Activated CD4-positive, alpha-beta T cell treated with anti-CD3 and anti-CD28 coated beads, Interleukin-2, amount 10 ng/mL, durations not matched to agents 24 days and 14 days (primary cell): ENCODE measurements around the gene KLHL42. TPM values are rescaled to one million over a fixed set of nuclear protein-coding genes. Genes with fewer than 3 reads are reported as not detected.

ENCODE experiments used
- DNase-seq: peaks from one replicate; pipeline ENCODE4 v3.0.0; 2022
- H3K27ac Mint-ChIP-seq: one replicate; pipeline ENCODE4 v1.8.0; 2022; ENCODE audit warnings: mild to moderate bottlenecking, mixed read lengths
- H3K27me3 Mint-ChIP-seq: one replicate; pipeline ENCODE4 v1.8.0; 2022; ENCODE audit warnings: mixed read lengths
- H3K36me3 Mint-ChIP-seq: one replicate; pipeline ENCODE4 v1.8.0; 2022; ENCODE audit warnings: low read depth, mild to moderate bottlenecking, mixed read lengths
- H3K4me1 Mint-ChIP-seq: one replicate; pipeline ENCODE4 v1.8.0; 2021; ENCODE audit warnings: mixed read lengths
- H3K4me3 Mint-ChIP-seq: one replicate; pipeline ENCODE4 v1.8.0; 2022; ENCODE audit warnings: mild to moderate bottlenecking, moderate library complexity, mixed read lengths
- H3K9me3 Mint-ChIP-seq: one replicate; pipeline ENCODE4 v1.8.0; 2021; ENCODE audit warnings: mixed read lengths
- intact Hi-C: fragments of 100-400 bp; cut with micrococcal nuclease; formaldehyde crosslinking; loops from one replicate; pipeline ENCODE4 v1.15.1; 2023
- total RNA-seq: library from RNA; stranded (reverse); gene quantifications from 2 replicates; pipeline ENCODE4 v1.2.3, GENCODE V29; 2022

Gene KLHL42
- total RNA-seq, 1 donor from 2014 or later, result 13.6 TPM

GRCh38 chr12:27766587-27766986 is 13.4 kb upstream of the KLHL42 start:
- intact Hi-C loops, result no loop called here
- H3K9me3 Mint-ChIP-seq, result no peaks in the 10 kb centered on the region
- H3K4me3 Mint-ChIP-seq, result no peak overlapping the region
- peaks cover 15% of the 10 kb centered on the region for H3K4me1 Mint-ChIP-seq
- H3K36me3 Mint-ChIP-seq, result peaks cover 4% of the 10 kb centered on the region
- H3K27me3 Mint-ChIP-seq, result peaks cover 6% of the 10 kb centered on the region
- H3K27ac Mint-ChIP-seq, result no peak overlapping the region
- no peak for DNase-seq

- Mint-ChIP-seq H3K4me3 (no peak overlapping the region), H3K27me3 (peaks cover 8% of the 10 kb centered on the region), H3K27ac (no peak overlapping the region), H3K9me3 (no peaks in the 10 kb centered on the region), H3K4me1 (peaks cover 6% of the 10 kb centered on the region), H3K36me3 (no peaks in the 10 kb centered on the region)
- intact Hi-C loops, result no loop called here
- DNase-seq, result no peak
These were observed 10.8 kb upstream of the KLHL42 start for GRCh38 chr12:27769142-27769673.

- no peaks in the 10 kb centered on the region for H3K9me3 Mint-ChIP-seq
- no peak overlapping the region for H3K27ac Mint-ChIP-seq
- peaks cover 8% of the 10 kb centered on the region for H3K27me3 Mint-ChIP-seq
- H3K4me3 Mint-ChIP-seq, result no peak overlapping the region
- peaks cover 4% of the 10 kb centered on the region for H3K4me1 Mint-ChIP-seq
- intact Hi-C loops, result no loop called here
- no peak for DNase-seq
- H3K36me3 Mint-ChIP-seq, result no peaks in the 10 kb centered on the region
These were observed 8.3 kb upstream of the KLHL42 start for GRCh38 chr12:27771481-27772327.

- H3K9me3 Mint-ChIP-seq, result no peaks in the 10 kb centered on the region
- H3K36me3 Mint-ChIP-seq, result no peaks in the 10 kb centered on the region
- intact Hi-C loops, result no loop called here
- H3K4me3 Mint-ChIP-seq, result no peak overlapping the region
- peaks cover 4% of the 10 kb centered on the region for H3K4me1 Mint-ChIP-seq
- no peak for DNase-seq
- H3K27ac Mint-ChIP-seq, result no peak overlapping the region
- H3K27me3 Mint-ChIP-seq, result peaks cover 14% of the 10 kb centered on the region
These were observed 7.5 kb upstream of the KLHL42 start for GRCh38 chr12:27772328-27773049.

- DNase-seq, result no peak
- Mint-ChIP-seq H3K27me3 (peaks cover 23% of the 10 kb centered on the region), H3K27ac (no peak overlapping the region), H3K36me3 (peaks cover 9% of the 10 kb centered on the region), H3K4me3 (no peak overlapping the region), H3K4me1 (peaks cover 20% of the 10 kb centered on the region), H3K9me3 (no peaks in the 10 kb centered on the region)
- intact Hi-C loops, result loop anchor here (5.0 kb wide), 1 partner anchor 45 kb away; no protein-coding TSS in a partner anchor
These were observed 2.9 kb upstream of the KLHL42 start for GRCh38 chr12:27777141-27777540.

- H3K27ac Mint-ChIP-seq, result no peak overlapping the region
- peaks cover 16% of the 10 kb centered on the region for H3K36me3 Mint-ChIP-seq
- no peaks in the 10 kb centered on the region for H3K9me3 Mint-ChIP-seq
- peak overlapping the region; percentile 43 for H3K4me3 Mint-ChIP-seq
- peaks cover 23% of the 10 kb centered on the region for H3K27me3 Mint-ChIP-seq
- no peak for DNase-seq
- intact Hi-C loops, result loop anchor here (2.0 to 5.0 kb wide), 2 partner anchors 13 to 46 kb away; no protein-coding TSS in a partner anchor
- H3K4me1 Mint-ChIP-seq, result peaks cover 25% of the 10 kb centered on the region
These were observed 1.8 kb upstream of the KLHL42 start for GRCh38 chr12:27778206-27778605.

- intact Hi-C loops, result loop anchor here (2.0 to 5.0 kb wide), 2 partner anchors 15 to 47 kb away; no protein-coding TSS in a partner anchor
- H3K4me1 Mint-ChIP-seq, result peaks cover 25% of the 10 kb centered on the region
- DNase-seq, result no peak
- H3K27me3 Mint-ChIP-seq, result peaks cover 20% of the 10 kb centered on the region
- no peaks in the 10 kb centered on the region for H3K9me3 Mint-ChIP-seq
- H3K36me3 Mint-ChIP-seq, result peaks cover 18% of the 10 kb centered on the region
- H3K4me3 Mint-ChIP-seq, result peak overlapping the region; percentile 73
- peak overlapping the region; percentile 61 for H3K27ac Mint-ChIP-seq
These were observed 565 bp upstream of the KLHL42 start for GRCh38 chr12:27779416-27779919.

- H3K36me3 Mint-ChIP-seq, result peaks cover 26% of the 10 kb centered on the region
- DNase-seq, result no peak
- peak overlapping the region; percentile 82 for H3K27ac Mint-ChIP-seq
- H3K4me1 Mint-ChIP-seq, result peaks cover 30% of the 10 kb centered on the region
- no peaks in the 10 kb centered on the region for H3K9me3 Mint-ChIP-seq
- peak overlapping the region; percentile 84 for H3K4me3 Mint-ChIP-seq
- intact Hi-C loops, result loop anchor here (1.0 to 2.0 kb wide), 2 partner anchors 22 to 41 kb away; no protein-coding TSS in a partner anchor
- H3K27me3 Mint-ChIP-seq, result peaks cover 20% of the 10 kb centered on the region
These were observed 777 bp downstream of the KLHL42 start for GRCh38 chr12:27780612-27781408.

GRCh38 chr12:27781680-27782079 is 1.6 kb downstream of the KLHL42 start:
- Mint-ChIP-seq H3K27me3 (peaks cover 20% of the 10 kb centered on the region), H3K4me3 (peak overlapping the region; percentile 84), H3K27ac (no peak overlapping the region), H3K36me3 (peaks cover 26% of the 10 kb centered on the region), H3K4me1 (peaks cover 36% of the 10 kb centered on the region), H3K9me3 (no peaks in the 10 kb centered on the region)
- no peak for DNase-seq
- intact Hi-C loops, result loop anchor here (2.0 kb wide), 1 partner anchor 21 kb away; no protein-coding TSS in a partner anchor

GRCh38 chr12:27782481-27782880 is 2.4 kb downstream of the KLHL42 start:
- no peaks in the 10 kb centered on the region for H3K9me3 Mint-ChIP-seq
- H3K4me3 Mint-ChIP-seq, result peak overlapping the region; percentile 84
- intact Hi-C loops, result no loop called here
- H3K27me3 Mint-ChIP-seq, result peaks cover 15% of the 10 kb centered on the region
- H3K36me3 Mint-ChIP-seq, result peaks cover 26% of the 10 kb centered on the region
- H3K4me1 Mint-ChIP-seq, result peaks cover 36% of the 10 kb centered on the region
- DNase-seq, result no peak
- no peak overlapping the region for H3K27ac Mint-ChIP-seq

GRCh38 chr12:27785882-27786570 is 6.0 kb downstream of the KLHL42 start:
- H3K27ac Mint-ChIP-seq, result peak overlapping the region; percentile 53
- no peak for DNase-seq
- no peaks in the 10 kb centered on the region for H3K9me3 Mint-ChIP-seq
- intact Hi-C loops, result no loop called here
- H3K4me3 Mint-ChIP-seq, result no peak overlapping the region
- no peaks in the 10 kb centered on the region for H3K27me3 Mint-ChIP-seq
- H3K4me1 Mint-ChIP-seq, result peaks cover 29% of the 10 kb centered on the region
- H3K36me3 Mint-ChIP-seq, result peaks cover 35% of the 10 kb centered on the region

- Mint-ChIP-seq H3K36me3 (peaks cover 35% of the 10 kb centered on the region), H3K4me3 (no peak overlapping the region), H3K4me1 (peaks cover 14% of the 10 kb centered on the region), H3K27me3 (no peaks in the 10 kb centered on the region), H3K27ac (no peak overlapping the region), H3K9me3 (no peaks in the 10 kb centered on the region)
- DNase-seq, result no peak
- intact Hi-C loops, result no loop called here
These were observed 7.5 kb downstream of the KLHL42 start for GRCh38 chr12:27787559-27787958.

GRCh38 chr12:27790179-27790578 is 10.1 kb downstream of the KLHL42 start:
- Mint-ChIP-seq H3K4me3 (no peak overlapping the region), H3K4me1 (peaks cover 12% of the 10 kb centered on the region), H3K27me3 (no peaks in the 10 kb centered on the region), H3K36me3 (peaks cover 46% of the 10 kb centered on the region), H3K27ac (no peak overlapping the region), H3K9me3 (no peaks in the 10 kb centered on the region)
- no peak for DNase-seq
- intact Hi-C loops, result no loop called here
